Central memory CD4-positive, alpha-beta T cell (primary cell): ENCODE results near the gene SLC37A3.
"Not testable (repeated sequence)": the region's sequence is repeated elsewhere in the genome, so short reads cannot be mapped to it uniquely, and the experiment has no call there.

Experiments used
- DNase-seq: peaks from one replicate; pipeline ENCODE4 v3.0.0; 2022

The SLC37A3 gene

DNA sequence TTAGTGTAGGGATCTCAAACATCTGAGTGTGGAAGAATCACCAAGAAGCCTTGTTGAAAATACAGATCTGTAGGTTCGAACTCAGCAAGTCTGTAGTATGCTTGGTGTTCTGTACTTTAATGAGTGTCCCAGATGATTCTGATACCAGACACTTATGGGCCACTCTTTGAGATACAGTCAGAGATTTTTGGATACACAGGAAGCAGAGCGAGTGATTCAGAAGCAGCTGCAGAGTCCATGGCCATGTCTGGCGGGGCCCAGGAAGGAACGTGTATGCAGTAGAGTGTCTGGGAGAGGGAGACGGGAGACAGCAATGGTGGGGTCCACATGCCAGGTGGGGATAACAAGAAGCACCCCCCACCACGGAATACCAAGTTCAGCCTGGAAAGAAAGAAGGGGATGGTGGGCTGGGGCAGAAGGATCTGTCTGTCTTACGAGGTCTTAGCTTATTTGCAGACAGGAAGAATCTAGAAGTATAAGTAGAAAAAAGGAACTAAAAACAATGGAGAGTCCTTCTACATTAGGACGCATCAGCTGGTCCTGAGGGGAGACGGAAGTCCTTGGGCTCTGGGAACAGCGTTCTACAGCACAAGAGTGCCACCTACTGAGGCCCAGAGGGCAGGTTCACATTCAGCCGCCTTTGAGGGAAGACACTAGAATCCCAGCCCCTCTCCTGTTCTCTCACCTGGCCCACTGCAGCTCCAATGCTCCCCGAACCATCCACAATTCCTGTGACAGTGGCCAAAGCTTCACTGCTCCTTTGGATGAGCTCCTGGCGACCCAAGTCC lies 55.4 kb downstream of the SLC37A3 start:
- DNase-seq, result no peak

DNA sequence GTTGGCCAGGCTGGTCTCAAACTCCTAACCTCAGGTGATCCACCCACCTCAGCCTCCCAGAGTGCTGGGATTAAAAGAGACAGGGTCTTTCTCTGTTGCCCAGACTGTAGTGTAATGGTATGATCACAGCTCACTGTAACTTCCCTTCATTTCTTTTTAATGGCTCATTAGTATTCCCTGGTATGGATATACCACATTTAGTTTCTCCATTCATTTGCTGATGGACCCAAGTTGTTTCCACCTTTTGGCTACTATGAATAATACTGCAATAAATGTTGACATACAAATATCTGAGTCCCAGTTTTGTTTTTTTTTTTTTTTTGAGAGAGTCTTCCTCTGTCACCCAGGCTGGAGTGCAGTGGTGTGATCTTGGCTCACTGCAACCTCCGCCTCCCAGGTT lies 59.4 kb downstream of the SLC37A3 start:
- DNase-seq, result not testable (repeated sequence)

GRCh38 chr7:140334341-140335057 lies 63.8 kb downstream of the SLC37A3 start:
- no peak for DNase-seq

- DNase-seq, result no peak
Measured at GRCh38 chr7:140333686-140334085, 64.6 kb downstream of the SLC37A3 start.

- DNase-seq, result no peak
Measured at GRCh38 chr7:140333223-140333622, 65.1 kb downstream of the SLC37A3 start.

- no peak for DNase-seq
Measured at GRCh38 chr7:140330595-140330994, 67.7 kb downstream of the SLC37A3 start.

DNA sequence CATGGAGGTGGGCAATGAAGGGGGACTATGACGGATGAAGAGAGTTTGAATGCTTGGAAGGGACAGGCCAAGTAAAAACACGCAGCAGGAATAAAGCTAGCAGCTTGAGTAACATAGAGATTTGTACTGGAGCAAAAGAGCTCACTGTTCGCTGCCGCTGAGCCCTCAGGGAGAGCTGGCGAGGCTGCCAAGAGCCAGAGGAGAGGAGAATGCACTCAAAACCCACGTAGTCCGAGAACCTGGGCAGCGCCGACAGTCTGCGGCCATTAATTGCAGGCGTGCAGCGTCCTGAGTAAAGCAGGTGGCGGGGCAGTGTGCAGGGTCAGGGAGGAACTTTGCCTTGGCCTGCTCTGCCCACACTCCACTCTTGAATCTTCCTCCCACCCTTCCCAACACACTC lies 68.2 kb downstream of the SLC37A3 start:
- no peak for DNase-seq

- DNase-seq, result no peak
Measured at GRCh38 chr7:140327261-140327661, 71.1 kb downstream of the SLC37A3 start.

GRCh38 chr7:140326116-140326928 lies 72.0 kb downstream of the SLC37A3 start:
- peak; percentile 45 for DNase-seq

DNA sequence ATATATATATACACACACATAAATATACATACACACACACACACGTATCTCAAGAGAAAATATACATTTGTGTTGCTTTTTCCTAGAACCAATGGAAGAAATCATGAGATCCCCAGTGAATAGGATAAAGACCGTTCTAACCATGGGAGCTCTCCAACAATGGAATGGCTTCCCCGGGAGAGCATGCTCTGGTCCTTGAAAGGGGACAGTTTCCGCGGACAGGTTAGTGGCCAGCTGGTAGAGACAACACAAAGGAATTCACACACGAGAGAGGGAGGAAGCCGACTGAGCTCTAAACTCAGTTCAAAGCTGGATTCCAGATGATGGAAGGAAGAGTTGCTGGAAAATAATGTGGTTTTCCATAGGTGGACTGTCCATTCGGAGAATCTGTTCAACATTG lies 72.7 kb downstream of the SLC37A3 start:
- no peak for DNase-seq

GRCh38 chr7:140324714-140325113 lies 73.6 kb downstream of the SLC37A3 start:
- no peak for DNase-seq

GRCh38 chr7:140322759-140323158 lies 75.6 kb downstream of the SLC37A3 start:
- no peak for DNase-seq

GRCh38 chr7:140320078-140320477 lies 78.3 kb downstream of the SLC37A3 start:
- not testable (repeated sequence) for DNase-seq

DNA sequence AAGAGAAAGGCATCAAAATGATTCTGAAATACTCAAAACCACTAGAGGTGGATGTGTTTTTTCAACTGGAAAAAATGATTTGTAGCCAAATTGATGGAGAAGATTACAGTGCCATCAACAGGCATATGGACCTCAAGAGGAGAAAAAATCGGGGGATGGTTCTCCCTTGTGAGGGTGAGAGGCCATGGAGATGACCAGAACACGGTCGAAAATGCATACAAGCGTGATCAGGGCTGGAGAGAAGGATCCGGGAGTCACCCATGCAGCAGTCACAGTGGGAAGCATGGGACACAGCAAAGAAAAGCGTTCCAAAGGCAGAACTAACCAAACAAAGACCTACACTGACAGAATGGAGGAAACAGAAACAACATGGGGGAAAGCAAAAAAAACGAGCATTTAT lies 80.3 kb downstream of the SLC37A3 start:
- no peak for DNase-seq

DNA sequence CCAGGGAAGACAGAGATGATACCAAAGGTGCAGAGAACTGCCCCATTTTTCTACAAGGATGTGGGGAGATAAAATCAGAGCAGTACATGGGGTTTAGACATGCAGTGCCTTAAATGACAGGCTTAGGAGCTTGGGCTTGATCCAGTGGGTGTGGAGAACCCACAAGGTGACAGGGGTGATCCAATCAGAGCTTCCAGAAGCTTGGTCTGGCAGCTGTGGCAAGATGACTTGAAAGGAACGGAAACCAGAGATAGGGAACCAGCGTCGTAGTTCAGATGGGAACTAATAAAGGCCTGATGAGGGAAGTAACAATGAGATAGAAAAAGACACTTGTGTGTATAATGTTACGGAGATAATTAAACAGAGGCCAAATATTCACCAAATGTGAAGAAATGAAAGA lies 80.7 kb downstream of the SLC37A3 start:
- no peak for DNase-seq

- no peak for DNase-seq
Measured at GRCh38 chr7:140316165-140316661, 82.1 kb downstream of the SLC37A3 start.

- no peak for DNase-seq
Measured at GRCh38 chr7:140315498-140316164, 82.7 kb downstream of the SLC37A3 start.

DNA sequence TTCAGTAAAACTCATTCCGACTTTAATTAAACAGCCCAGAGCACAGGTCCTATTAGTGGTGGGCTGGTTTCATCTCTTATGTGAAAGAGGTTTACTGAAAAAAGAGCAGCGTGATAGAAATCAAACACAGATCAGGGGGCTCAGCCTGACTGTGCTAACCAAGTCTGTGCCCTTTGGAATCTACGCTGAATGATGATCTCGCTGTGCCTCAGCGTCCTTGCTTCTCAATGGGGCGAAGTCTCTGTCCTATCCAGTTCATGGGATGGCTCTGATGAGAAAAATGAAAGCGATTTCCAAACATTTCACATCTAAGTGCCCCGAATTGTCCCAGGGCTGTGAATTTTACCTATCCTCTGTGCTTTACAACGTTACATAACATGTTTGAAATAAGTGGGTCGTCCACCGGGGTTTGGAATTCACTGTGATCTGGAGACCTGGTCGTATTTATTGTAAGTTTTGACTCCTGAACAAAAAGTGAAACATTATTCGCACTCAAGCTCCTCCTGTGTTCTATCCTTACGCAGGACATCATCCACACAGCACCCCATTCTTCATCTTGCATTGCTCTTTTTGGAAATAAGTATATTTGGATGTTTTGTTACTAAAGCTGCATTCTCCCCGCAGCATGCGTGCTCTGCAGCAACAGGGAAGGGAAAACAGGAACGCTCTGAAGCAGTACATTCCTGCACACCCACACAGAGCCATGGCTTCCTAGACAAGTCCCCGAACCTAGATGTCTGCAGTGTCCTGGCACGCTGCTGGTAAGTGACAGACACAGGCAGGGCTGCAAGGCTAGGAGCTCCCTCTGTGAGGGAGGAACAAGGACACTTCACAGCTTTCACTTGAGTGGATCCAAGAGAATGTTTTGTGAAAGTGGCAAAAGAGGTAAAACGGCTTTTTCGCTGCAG lies 83.5 kb downstream of the SLC37A3 start:
- DNase-seq, result no peak

- DNase-seq, result no peak
Measured at GRCh38 chr7:140312141-140312846, 86.0 kb downstream of the SLC37A3 start.

GRCh38 chr7:140311128-140311527 lies 87.2 kb downstream of the SLC37A3 start:
- not testable (repeated sequence) for DNase-seq
